A549 (cell line): ENCODE data around the gene ANKRD11.

Experiments
- CEBPB ChIP-seq, 2 experiments: fragments of >200 bp in 1 of 2; sonication (Bioruptor Twin) in 1 of 2; formaldehyde crosslinking in 1 of 2; IDR thresholded peaks; 2 replicates each; pipeline ENCODE4 v1.6.1; 2012 to 2016
- CHD4 ChIP-seq: fragments of 200-600 bp; sonication (generic); IDR thresholded peaks from 2 replicates; pipeline ENCODE4 v1.6.1; 2016; ENCODE audit warnings: antibody characterized with exemption, mild to moderate bottlenecking, borderline replicate concordance
- EP300 ChIP-seq, 2 experiments: fragments of >200 bp; sonication (Bioruptor Twin); formaldehyde crosslinking; IDR thresholded peaks; 2 replicates in 1 of 2; 3 replicates in 1 of 2; pipeline ENCODE4 v1.6.1; 2016 to 2017
- ESRRA ChIP-seq: fragments of 150-350 bp; IDR thresholded peaks from 2 replicates; pipeline ENCODE4 v1.6.1; 2014; ENCODE audit warnings: mild to moderate bottlenecking, low read length, borderline replicate concordance
- JUNB ChIP-seq: fragments of >200 bp; sonication (Bioruptor Twin); formaldehyde crosslinking; IDR thresholded peaks from 2 replicates; pipeline ENCODE4 v1.6.1; 2016
- MYC ChIP-seq: IDR thresholded peaks from 2 replicates; pipeline ENCODE4 v1.6.1; 2012; ENCODE audit warnings: mild to moderate bottlenecking, inconsistent platforms, low read length, improper control_type of control experiment, borderline replicate concordance
- PHF8 ChIP-seq: fragments of 200-600 bp; sonication (generic); IDR thresholded peaks from 2 replicates; pipeline ENCODE4 v1.6.1; 2016; ENCODE audit warnings: low read depth, mild to moderate bottlenecking, antibody characterized with exemption, moderate library complexity, borderline replicate concordance
- POLR2A ChIP-seq: IDR thresholded peaks from 2 replicates; pipeline ENCODE4 v1.6.1; 2012; ENCODE audit warnings: mild to moderate bottlenecking, low read length
- RFX5 ChIP-seq: fragments of 450-650 bp; IDR thresholded peaks from 2 replicates; pipeline ENCODE4 v1.7.1; 2014; ENCODE audit warnings: antibody characterized with exemption, mild to moderate bottlenecking, moderate library complexity
- TFCP2L1 ChIP-seq: fragments of 250-450 bp; sonication (Bioruptor Pico); IDR thresholded peaks from 2 replicates; pipeline ENCODE4 v1.5.0; 2021; ENCODE audit warnings: mild to moderate bottlenecking
- ZFP36 ChIP-seq: fragments of 450-650 bp; IDR thresholded peaks from 2 replicates; pipeline ENCODE4 v1.6.1; 2014; ENCODE audit warnings: borderline replicate concordance; ENCODE audit not compliant: partially characterized antibody
- TF ChIP-seq, protein P1 (sequence below): fragments of 450-650 bp; IDR thresholded peaks from 2 replicates; pipeline ENCODE4 v1.6.1; 2014; ENCODE audit warnings: antibody characterized with exemption
- TF ChIP-seq, protein P2 (sequence below): fragments of >200 bp; sonication (Bioruptor Twin); formaldehyde crosslinking; IDR thresholded peaks from 3 replicates; pipeline ENCODE4 v1.5.1; 2016
- TF ChIP-seq, protein P3 (sequence below): IDR thresholded peaks from 2 replicates; pipeline ENCODE4 v1.6.1; 2012

DNA sequence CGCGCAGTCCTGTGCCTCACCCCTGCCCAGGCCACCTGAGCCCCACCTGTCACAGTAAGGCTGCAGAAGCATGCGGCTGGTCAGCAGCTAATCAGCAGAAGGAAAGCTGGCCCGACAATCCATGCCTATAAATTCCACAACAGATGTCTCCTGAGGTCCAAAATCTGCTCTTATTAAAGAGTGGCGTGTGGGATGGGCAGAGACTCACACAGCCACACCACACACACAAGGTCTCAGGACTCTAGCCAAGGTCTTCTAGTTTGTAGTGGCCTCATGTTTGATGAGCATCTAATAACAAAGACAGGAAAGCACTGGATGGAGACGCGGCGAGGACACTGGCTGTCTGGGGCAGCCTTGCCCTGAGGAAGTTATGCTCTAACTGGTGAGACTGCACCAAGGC lies 55.9 kb downstream of the ANKRD11 start:
- TF ChIP-seq TFCP2L1 (CRISPR knock-in tag) (no peak), ZFP36 (no peak), EP300 (IDR thresholded peaks at IDR 0.05) (no peak), MYC (no peak), RFX5 (no peak), POLR2A (no peak), CHD4 (no peak), JUNB (no peak), CEBPB (IDR thresholded peaks at IDR 0.05) (no peak), PHF8 (no peak), ESRRA (no peak)
- TF ChIP-seq, protein P1, sequence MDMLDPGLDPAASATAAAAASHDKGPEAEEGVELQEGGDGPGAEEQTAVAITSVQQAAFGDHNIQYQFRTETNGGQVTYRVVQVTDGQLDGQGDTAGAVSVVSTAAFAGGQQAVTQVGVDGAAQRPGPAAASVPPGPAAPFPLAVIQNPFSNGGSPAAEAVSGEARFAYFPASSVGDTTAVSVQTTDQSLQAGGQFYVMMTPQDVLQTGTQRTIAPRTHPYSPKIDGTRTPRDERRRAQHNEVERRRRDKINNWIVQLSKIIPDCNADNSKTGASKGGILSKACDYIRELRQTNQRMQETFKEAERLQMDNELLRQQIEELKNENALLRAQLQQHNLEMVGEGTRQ, result no peak
- TF ChIP-seq, protein P2, sequence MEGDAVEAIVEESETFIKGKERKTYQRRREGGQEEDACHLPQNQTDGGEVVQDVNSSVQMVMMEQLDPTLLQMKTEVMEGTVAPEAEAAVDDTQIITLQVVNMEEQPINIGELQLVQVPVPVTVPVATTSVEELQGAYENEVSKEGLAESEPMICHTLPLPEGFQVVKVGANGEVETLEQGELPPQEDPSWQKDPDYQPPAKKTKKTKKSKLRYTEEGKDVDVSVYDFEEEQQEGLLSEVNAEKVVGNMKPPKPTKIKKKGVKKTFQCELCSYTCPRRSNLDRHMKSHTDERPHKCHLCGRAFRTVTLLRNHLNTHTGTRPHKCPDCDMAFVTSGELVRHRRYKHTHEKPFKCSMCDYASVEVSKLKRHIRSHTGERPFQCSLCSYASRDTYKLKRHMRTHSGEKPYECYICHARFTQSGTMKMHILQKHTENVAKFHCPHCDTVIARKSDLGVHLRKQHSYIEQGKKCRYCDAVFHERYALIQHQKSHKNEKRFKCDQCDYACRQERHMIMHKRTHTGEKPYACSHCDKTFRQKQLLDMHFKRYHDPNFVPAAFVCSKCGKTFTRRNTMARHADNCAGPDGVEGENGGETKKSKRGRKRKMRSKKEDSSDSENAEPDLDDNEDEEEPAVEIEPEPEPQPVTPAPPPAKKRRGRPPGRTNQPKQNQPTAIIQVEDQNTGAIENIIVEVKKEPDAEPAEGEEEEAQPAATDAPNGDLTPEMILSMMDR, result no peak
- TF ChIP-seq, protein P3, sequence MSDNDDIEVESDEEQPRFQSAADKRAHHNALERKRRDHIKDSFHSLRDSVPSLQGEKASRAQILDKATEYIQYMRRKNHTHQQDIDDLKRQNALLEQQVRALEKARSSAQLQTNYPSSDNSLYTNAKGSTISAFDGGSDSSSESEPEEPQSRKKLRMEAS, result no peak
